Right lobe of liver (tissue), 4 donors: Measurements from ENCODE around the gene ST6GALNAC4.

Experiments used
- CTCF ChIP-seq, 4 donors: fragments of 200-600 bp in 3 of 4; fragments of 450-650 bp in 1 of 4; IDR thresholded peaks; one replicate each; pipeline versions ENCODE4 v1.5.1 to v1.8.0; 2016 to 2022; ENCODE audit warnings: antibody characterized with exemption in 4 of 4, mild to moderate bottlenecking in 2 of 4
- POLR2A ChIP-seq: fragments of 450-650 bp; IDR thresholded peaks from one replicate; pipeline ENCODE4 v1.6.1; 2017; ENCODE audit warnings: antibody characterized with exemption, mild to moderate bottlenecking
- donor health status: DM: no; HTN: no; CAD: no.
- donor health status: DM: no; HTN: no; CAD: no.
- donor health status: DM: no; HTN: yes; CAD: no.

DNA sequence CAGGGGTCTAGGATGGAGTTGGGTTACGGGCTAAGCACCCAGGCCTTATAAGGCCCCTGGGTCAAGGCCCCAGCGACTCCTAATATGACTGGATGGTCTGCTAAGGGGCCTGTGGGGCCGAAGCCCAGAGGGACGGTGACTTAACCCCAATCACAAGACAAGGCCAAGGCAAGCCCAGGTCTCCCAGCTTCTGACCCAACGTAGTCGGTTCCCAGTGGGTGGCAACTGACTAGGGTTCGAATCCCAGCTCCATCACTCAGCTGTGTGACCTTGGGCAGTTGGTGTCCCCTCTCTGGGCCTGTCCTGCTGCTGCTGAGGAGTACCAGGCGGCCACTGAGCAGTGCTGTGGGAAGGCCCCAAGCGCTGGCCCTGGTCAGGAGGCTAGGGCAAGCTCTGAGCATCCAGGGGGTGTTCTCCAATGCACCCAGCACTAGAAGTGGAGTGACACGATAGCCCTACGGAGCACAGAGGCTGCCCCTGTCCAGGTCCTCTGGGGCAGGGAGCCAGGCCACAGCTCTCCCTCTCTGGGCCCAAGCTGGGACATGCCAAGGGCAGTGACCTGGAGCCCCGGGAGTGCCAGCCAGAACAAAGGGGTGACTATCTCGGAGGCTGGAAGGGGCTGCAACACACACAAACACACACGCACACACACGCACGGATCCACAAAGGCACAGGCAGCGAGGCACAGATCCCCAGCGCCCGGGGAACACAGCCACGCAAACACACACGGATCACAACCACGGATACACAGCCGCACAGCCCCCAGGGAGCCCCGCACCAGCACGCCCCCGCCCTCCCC, 39.9 kb downstream of the ST6GALNAC4 start:
- TF ChIP-seq POLR2A (no peak), CTCF (IDR thresholded peaks at IDR 0.05) (no peak)
